NB4 (cell line): ENCODE results near the gene ZBTB46.

ENCODE experiments used
- DNase-seq: peaks from one replicate; pipeline ENCODE4 v3.0.0; 2010; ENCODE audit warnings: low read depth
- H3K4me3 ChIP-seq: one replicate; pipeline ENCODE4 v1.5.1; 2011; ENCODE audit warnings: mild to moderate bottlenecking, low read depth, low read length, moderate library complexity
- CTCF ChIP-seq: IDR thresholded peaks from one replicate; pipeline ENCODE4 v1.5.1; 2012; ENCODE audit warnings: low read depth, low read length
- MYC ChIP-seq: IDR thresholded peaks from 2 replicates; pipeline ENCODE4 v1.6.1; 2011; ENCODE audit warnings: low read depth, low read length
- POLR2A ChIP-seq: IDR thresholded peaks from 2 replicates; pipeline ENCODE4 v1.6.1; 2011; ENCODE audit warnings: mild to moderate bottlenecking; ENCODE audit not compliant: insufficient read length; ENCODE audit errors: extremely low read depth
- TF ChIP-seq, protein P1 (sequence below): IDR thresholded peaks from 2 replicates; pipeline ENCODE4 v1.6.1; 2011; ENCODE audit warnings: low read depth, low read length

ZBTB46 gene

DNA sequence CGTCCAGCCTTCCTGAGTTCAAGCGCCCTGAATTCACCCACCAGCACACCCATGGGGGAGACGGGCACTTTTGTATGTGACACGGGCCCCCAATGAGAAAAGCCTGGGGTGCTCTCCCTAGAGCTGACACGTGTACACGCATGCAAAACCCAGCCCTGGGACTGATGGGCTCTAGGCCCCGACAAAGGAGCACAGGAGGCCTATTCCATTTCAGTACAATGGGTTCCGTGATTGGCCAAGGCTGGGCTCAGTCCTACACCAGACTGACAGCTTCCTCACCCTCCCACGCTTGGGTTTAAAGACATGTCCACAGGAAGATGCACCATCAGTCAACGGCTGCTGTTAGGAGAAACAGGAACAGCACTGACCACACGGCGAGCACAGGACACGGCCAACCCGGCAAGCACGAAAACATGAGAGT, 8.8 kb downstream of the ZBTB46 start:
- DNase-seq = peak; percentile 99
- peak overlapping the region; percentile 54 for H3K4me3 ChIP-seq
- TF ChIP-seq CTCF = no peak
- TF ChIP-seq, protein P1, sequence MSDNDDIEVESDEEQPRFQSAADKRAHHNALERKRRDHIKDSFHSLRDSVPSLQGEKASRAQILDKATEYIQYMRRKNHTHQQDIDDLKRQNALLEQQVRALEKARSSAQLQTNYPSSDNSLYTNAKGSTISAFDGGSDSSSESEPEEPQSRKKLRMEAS = peak; percentile 93
- TF ChIP-seq MYC = peak; percentile 90
- peak; percentile 77 for TF ChIP-seq POLR2A

DNA sequence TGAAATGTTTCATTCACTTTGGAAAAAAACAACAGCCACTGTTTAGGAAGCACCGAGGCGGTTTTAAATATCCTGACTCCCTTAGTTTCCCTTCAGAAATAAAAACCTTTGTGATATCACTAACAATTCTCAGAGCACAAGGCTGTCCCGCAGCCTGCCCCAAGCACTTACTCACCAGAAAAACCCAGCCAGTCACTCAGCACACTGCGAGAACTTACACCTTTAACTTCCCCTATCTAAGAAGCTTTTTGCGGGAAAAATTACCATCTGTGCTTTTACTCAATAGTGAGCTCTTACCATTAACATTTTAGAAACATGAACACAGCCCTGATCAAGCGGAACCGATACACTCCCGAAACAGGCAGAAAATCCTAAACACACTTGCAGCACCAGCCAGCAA, 9.3 kb downstream of the ZBTB46 start:
- TF ChIP-seq, protein P1 = peak; percentile 52; the same call in 1 of the 2 replicates
- TF ChIP-seq CTCF = no peak

DNA sequence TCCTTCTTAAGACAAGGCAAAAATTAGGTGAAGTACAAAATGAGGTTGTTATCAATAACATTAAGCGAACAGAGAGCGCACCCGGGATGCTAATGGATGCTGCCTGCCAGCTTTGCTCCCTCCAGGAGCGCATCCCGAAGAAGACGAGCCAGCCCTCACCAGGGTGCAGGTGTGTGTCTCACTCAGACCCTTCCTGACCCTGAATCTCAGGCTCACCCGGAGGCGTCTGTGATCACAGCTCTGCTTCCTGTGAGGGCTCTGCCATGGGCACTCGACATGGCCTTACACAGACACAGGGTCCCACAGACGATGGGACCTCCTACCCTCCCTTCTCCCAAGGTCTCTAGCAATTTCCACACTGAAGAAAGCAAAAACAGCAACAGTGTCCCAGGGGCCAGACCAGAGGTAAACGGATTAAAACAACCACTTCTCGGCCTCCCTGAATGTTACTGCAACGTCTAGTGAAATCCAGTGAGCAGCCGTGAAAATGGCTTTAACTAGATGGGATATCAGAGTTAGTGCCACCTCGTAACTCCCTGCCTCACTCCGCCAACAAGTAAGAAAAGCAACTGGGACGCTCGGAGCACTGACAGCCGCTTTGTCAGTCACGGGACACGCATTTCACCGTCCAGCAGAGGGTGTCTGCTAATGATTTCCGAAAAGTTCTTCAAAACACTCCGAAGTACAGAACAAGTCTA, 11.7 kb downstream of the ZBTB46 start:
- no peak overlapping the region for H3K4me3 ChIP-seq
- TF ChIP-seq, protein P1 = no peak
- no peak for TF ChIP-seq CTCF
- TF ChIP-seq POLR2A = no peak
- TF ChIP-seq MYC = no peak

More for the DNA sequence above, 9.3 kb downstream of the ZBTB46 start:
- peak; percentile 89 for DNase-seq
- peak overlapping the region; percentile 54 for H3K4me3 ChIP-seq

DNA sequence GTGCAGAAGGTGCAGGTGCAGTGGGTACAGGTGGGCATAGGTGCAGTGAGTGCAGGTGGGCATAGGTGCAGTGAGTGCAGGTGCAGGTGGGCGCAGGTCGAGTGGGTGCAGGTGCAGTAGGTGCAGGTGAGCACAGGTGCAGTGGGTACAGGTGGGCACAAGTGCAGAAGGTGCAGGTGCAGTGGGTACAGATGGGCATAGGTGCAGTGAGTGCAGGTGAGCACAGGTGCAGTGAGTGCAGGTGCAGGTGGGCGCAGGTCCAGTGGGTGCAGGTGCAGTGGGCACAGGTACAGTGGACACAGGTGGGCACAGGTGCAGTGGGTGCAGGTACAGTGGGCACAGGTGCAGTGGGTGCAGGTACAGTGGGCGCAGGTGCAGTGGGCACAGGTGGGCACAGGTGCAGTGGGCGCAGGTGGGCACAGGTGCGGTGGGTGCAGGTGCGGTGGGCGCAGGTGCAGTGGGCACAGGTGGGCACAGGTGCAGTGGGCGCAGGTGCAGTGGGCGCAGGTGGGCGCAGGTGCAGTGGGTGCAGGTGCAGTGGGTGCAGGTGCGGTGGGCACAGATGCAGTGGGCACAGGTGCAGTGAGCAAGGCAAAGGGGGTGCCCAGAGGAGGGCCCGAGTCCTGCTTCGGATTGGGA, 15.3 kb downstream of the ZBTB46 start:
- TF ChIP-seq MYC (no peak), POLR2A (no peak), CTCF (no peak)
- TF ChIP-seq, protein P1 = no peak
- H3K4me3 ChIP-seq = no peak overlapping the region
- DNase-seq = no peak

More for the DNA sequence above, 11.7 kb downstream of the ZBTB46 start:
- DNase-seq = peak; percentile 35

GRCh38 chr20:63814891-63815614, 16.0 kb downstream of the ZBTB46 start:
- DNase-seq = no peak
- no peak for TF ChIP-seq CTCF
- TF ChIP-seq, protein P1 = no peak
- TF ChIP-seq MYC = no peak
- TF ChIP-seq POLR2A = no peak
- H3K4me3 ChIP-seq = no peak overlapping the region
